Aorta (tissue), 5 donors: ENCODE results near the gene NFATC1. TPM values are rescaled to one million over a fixed set of nuclear protein-coding genes. Genes with fewer than 3 reads are reported as not detected.
A peak's percentile ranks its signal among the peaks of the same experiment; 100 is the strongest.

ENCODE experiments used
- ATAC-seq: fragments of 200-7000 bp; cut with Tn5 transposase; one replicate; pipeline ENCODE4 v1.9.1; 2022; ENCODE audit warnings: moderate library complexity; ENCODE audit not compliant: low FRiP score
- DNase-seq, 2 donors: peaks; one replicate each; pipeline ENCODE4 v3.0.0-alpha.2; 2020
- H3K27ac ChIP-seq, 2 donors: one replicate each; pipeline ENCODE4 v1.5.1; 2013; ENCODE audit warnings: low read length in 2 of 2, mild to moderate bottlenecking in 2 of 2, moderate library complexity in 2 of 2, control low read depth in 1 of 2, inconsistent platforms in 1 of 2, low read depth in 1 of 2
- H3K27me3 ChIP-seq, 2 donors: one replicate each; pipeline ENCODE4 v1.6.1; 2013; ENCODE audit warnings: control low read depth in 1 of 2, low read length in 1 of 2, mild to moderate bottlenecking in 1 of 2, moderate library complexity in 1 of 2; ENCODE audit not compliant: insufficient read depth in 2 of 2, control insufficient read depth in 1 of 2
- H3K36me3 ChIP-seq, 2 donors: one replicate each; pipeline ENCODE4 v1.6.1; 2013; ENCODE audit warnings: control low read depth in 1 of 2, low read length in 1 of 2, mild to moderate bottlenecking in 1 of 2; ENCODE audit not compliant: insufficient read depth in 2 of 2, control insufficient read depth in 1 of 2
- H3K4me1 ChIP-seq, 2 donors: one replicate each; pipeline ENCODE4 v1.6.1; 2013; ENCODE audit warnings: low read length in 2 of 2, control low read depth in 1 of 2, mild to moderate bottlenecking in 1 of 2, moderate library complexity in 1 of 2; ENCODE audit not compliant: insufficient read depth in 2 of 2, control insufficient read depth in 1 of 2
- H3K4me3 ChIP-seq, 2 donors: one replicate each; pipeline ENCODE4 v1.5.1; 2013; ENCODE audit warnings: low read length in 2 of 2, control low read depth in 1 of 2, mild to moderate bottlenecking in 1 of 2
- H3K9me3 ChIP-seq: one replicate; pipeline ENCODE4 v1.6.1; 2013; ENCODE audit warnings: mild to moderate bottlenecking, low read length; ENCODE audit not compliant: control insufficient read depth
- WGBS, 2 donors: extraction: QIAGEN DNeasy Blood & Tissue Kit; methylation state at CpG; one replicate each; pipeline ENCODE4 v1.1.7; 2013; 5-methylcytosine and 5-hydroxymethylcytosine counted together
- intact Hi-C, 2 donors: fragments of 100-400 bp; cut with DNase I; formaldehyde crosslinking; loops; one replicate each; pipeline versions ENCODE4 v1.14.2 to v1.15.0; 2022
- polyA plus RNA-seq, 2 donors: library from polyadenylated mRNA; stranded (reverse); fragments of 200-250 nt; gene quantifications; one replicate each; pipeline ENCODE4 v1.2.3, GENCODE V29; 2013
- total RNA-seq, 2 donors: library from RNA; stranded (reverse); fragmentation: NEBNext Ultra II Directional; extraction: Animal tissue kit (Norgen Biotek cat#: 25700); gene quantifications; one replicate each; pipeline ENCODE4 v1.2.1, GENCODE V29; 2021
- donor health status: healthy with polysubstance abuse.
- donor health status: Bipolar disorder and iron deficiency.
- donor health status: DM: no; HTN: no; CAD: no.
- donor health status: DM: no; HTN: no; CAD: no.
- donor health status: DM: yes; HTN: yes; CAD: no.

The NFATC1 gene
- total and polyA plus RNA-seq, 4 donors = 2.0 to 39.2 (median 22.2) TPM

DNA sequence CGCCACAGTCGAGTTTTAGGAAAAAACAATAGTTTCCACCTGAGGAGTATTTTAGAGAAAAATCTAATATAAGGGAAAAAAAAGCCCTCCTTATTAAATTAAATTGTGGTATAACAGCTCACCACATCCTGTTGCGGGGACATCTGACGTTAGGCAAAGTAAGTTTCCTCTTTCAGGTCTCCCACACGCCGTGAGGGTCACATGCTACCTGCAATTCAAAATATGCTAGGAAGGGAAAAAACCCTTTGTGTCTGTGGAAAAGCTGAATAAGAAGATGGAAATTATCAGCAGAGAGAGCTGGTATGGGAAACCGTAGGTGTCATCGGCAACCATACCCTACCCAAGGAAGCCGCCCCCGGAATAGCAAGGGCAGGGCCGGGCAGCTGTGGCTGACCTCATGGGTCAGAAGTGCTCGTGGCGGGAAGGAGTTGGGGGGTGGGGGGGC, 128.0 kb downstream of the NFATC1 start:
- ATAC-seq (no peak), DNase-seq (peak in 1 of 2 donors; percentile 48)
- intact Hi-C loops = no loop called here
- Histone ChIP-seq H3K36me3 (no peaks in the 10 kb centered on the region), H3K27me3 (no peaks in the 10 kb centered on the region), H3K27ac (no peak overlapping the region), H3K4me3 (no peak overlapping the region), H3K9me3 (no peaks in the 10 kb centered on the region), H3K4me1 (no peaks in the 10 kb centered on the region)
- 94 to 96% methylated on average over 13 of the region's 13 CpGs for WGBS, 2 donors

DNA sequence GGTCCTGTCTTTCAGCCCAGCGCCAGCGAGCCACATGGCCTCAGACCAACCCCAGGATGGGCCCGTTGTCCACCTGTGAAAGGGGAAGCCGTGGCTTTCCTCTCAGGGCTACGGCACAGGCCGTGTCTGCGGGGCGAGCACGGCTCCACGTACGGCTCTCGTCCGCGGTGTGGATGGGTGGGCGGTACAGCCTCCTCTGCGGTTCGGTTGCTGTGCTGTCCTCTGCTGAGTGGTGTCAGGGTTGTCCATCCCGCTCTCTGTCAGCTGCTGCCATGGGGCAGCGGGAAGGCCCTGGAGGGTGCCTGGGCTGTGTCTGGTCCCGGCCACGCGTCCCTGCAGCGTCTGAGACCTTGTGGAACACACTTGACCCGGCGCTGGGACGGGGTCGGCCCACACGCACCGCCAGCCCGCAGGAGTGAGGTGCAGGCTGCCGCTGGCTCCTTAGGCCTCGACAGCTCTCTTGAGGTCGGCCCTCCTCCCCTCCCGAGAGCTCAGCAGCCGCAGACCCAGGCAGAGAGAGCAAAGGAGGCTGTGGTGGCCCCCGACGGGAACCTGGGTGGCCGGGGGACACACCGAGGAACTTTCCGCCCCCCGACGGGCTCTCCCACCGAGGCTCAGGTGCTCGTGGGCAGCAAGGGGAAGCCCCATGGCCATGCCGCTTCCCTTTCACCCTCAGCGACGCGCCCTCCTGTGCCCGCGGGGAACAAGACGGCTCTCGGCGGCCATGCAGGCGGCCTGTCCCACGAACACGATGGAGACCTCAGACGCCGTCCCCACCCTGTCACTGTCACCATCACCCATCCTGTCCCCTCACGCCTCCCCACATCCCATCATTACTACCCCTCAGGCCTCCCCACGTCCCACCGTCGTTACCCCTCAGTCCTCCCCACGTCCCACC, 128.7 kb downstream of the NFATC1 start:
- no peaks in the 10 kb centered on the region for H3K36me3 ChIP-seq
- no peak overlapping the region for H3K4me3 ChIP-seq
- intact Hi-C loops = loop anchor here (5.0 kb wide), 2 partner anchors 63 to 118 kb away; no protein-coding TSS in a partner anchor
- no peak overlapping the region for H3K27ac ChIP-seq
- DNase-seq (peak; percentile 47 to 77), ATAC-seq (peak; percentile 15)
- H3K9me3 ChIP-seq = no peaks in the 10 kb centered on the region
- no peaks in the 10 kb centered on the region for H3K4me1 ChIP-seq
- no peaks in the 10 kb centered on the region for H3K27me3 ChIP-seq
- WGBS, 2 donors = 95 to 97% methylated on average over 60 to 63 of the region's 63 CpGs

DNA sequence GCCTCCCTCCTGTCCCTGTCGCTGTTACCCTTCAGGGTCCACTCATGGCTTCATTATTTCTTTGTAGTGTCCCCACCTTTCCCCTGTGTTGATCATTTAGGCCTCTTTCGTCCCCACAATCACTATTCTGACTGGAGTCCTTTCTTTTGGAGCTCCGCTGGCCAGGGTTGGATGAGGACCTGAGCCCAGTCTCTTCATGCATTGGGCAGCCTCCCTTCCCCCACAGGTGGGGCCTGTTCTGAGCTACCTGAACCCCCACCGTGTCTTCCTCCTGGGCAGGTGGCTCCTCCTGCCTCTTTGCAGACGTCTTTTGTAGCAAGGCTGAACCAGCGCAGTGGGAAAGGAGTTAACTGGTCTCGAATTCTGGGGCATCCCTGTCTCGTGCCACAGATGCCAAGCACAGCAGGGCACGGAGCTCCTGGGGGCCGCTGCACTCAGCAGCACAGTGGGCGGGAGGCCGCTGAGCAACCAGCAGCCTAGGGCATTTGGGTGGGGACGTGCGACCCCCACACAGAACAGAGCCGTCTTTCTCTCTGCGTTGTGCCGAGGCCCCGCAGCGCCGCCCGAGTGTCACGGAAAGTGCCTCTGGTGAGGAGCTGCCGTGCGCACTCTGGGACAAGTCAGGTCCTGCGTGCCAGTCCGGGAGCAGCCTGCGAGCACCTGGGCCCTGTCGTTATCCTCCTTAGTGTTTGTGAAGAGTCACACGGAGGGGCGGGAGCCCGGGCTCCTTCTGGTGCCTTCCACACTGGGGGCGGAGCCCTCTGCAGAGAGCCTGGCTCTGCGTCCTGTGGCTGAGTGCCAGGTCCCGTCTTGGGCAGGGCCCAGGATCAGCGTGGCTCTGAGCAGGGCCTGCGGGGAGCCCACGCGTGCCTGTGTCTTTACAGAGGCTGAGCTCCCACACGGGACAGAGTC, 130.1 kb downstream of the NFATC1 start:
- Histone ChIP-seq H3K4me1 (no peaks in the 10 kb centered on the region), H3K27me3 (no peaks in the 10 kb centered on the region), H3K4me3 (no peak overlapping the region), H3K9me3 (no peaks in the 10 kb centered on the region), H3K27ac (no peak overlapping the region), H3K36me3 (no peaks in the 10 kb centered on the region)
- 31 to 38% methylated on average over 39 of the region's 39 CpGs for WGBS, 2 donors
- intact Hi-C loops = loop anchor here (5.0 kb wide), 2 partner anchors 61 to 116 kb away; no protein-coding TSS in a partner anchor
- peak; percentile 84 to 91 for DNase-seq
- ATAC-seq = peak; percentile 81

DNA sequence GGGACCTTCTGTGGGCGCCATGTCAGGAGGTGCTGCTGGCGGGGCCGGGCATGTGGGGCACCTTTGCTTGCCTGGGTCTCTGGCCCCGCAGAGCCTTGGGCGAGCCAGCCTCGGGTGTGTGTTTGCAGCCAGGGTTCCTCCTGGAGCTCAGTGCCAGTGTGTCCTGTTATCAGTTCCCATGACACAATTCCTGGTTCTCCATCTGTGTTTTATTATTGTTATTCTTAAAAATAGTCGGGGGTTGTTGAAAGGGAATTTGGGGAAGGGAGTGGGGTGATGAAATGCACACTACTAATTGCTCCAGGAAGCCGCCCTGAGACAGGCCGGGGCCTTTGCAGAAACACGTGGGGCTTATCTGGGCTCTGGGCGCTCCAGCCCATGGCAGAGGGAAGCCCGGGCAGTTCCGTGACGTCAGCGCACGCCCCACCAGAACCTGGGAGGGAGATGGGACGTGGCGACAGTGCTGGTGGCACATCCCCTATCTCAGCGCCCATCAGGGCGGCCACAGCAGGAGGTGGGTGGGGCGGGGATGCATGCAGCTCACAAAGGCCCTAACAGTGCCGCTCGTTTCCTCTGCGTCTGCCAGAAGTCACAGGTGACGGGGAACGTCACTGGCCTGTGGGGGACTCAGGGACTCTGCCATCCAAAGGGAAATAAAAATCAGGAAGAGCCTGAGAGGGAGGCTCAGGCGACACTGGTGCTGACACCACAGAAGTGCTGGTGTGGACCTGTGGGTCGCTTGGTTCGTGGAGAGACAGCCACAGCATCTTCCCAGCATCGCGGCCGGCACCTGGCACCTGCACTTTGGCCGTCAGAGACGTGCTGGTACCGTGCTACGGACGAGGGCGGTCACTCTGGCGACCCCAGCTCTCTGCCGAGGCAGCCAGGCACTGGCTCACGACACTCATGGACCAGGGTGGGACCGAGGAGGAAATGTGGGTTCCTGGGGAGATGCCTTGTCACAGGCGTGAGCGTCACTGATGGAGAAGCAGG, 131.0 kb downstream of the NFATC1 start:
- ATAC-seq (peak; percentile 71), DNase-seq (peak; percentile 60 to 79)
- no peak overlapping the region for H3K4me3 ChIP-seq
- intact Hi-C loops = loop anchor here (1.0 to 5.0 kb wide), 3 partner anchors 61 to 147 kb away; no protein-coding TSS in a partner anchor
- WGBS, 2 donors = 64 to 65% methylated on average over 44 of the region's 44 CpGs
- no peaks in the 10 kb centered on the region for H3K9me3 ChIP-seq
- no peaks in the 10 kb centered on the region for H3K27me3 ChIP-seq
- no peaks in the 10 kb centered on the region for H3K36me3 ChIP-seq
- no peaks in the 10 kb centered on the region for H3K4me1 ChIP-seq
- H3K27ac ChIP-seq = no peak overlapping the region

DNA sequence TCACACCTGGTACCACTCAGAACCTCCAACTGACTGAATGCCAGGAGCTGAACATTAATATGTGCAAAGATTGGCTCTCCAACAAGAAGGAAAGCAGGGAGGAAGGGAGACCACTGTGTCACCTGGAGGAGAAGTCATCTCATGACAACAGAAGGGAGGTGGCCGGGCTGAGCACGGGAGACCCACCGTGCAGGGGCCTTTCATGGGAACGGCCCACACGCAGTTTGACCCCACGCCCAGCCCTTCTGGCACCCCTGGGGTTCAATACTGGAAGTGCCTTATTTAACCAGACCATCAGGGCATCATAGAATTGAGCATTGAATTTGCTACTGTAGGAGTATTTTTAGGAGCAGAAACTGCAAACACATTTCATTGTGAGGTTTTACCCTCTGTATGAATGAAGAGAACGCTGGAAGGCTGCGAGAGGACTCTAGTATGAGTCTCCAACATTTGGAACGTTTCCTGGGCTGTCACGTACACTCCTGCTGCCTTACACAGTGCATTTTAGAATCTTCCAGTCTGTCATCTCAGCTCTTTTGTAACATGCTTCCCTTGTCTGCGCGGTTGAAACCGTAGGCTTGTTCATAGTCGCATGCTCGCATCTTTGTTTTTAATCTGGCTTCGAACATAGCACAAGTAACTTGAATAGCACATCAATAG, 132.1 kb downstream of the NFATC1 start:
- ATAC-seq (no peak), DNase-seq (peak; percentile 12 to 65)
- Histone ChIP-seq H3K27me3 (no peaks in the 10 kb centered on the region), H3K9me3 (no peaks in the 10 kb centered on the region), H3K4me1 (no peaks in the 10 kb centered on the region), H3K27ac (no peak overlapping the region), H3K36me3 (no peaks in the 10 kb centered on the region), H3K4me3 (no peak overlapping the region)
- 95 to 96% methylated on average over 16 of the region's 16 CpGs for WGBS, 2 donors
- intact Hi-C loops = loop anchor here (1.0 to 5.0 kb wide), 4 partner anchors 60 to 149 kb away; no protein-coding TSS in a partner anchor

DNA sequence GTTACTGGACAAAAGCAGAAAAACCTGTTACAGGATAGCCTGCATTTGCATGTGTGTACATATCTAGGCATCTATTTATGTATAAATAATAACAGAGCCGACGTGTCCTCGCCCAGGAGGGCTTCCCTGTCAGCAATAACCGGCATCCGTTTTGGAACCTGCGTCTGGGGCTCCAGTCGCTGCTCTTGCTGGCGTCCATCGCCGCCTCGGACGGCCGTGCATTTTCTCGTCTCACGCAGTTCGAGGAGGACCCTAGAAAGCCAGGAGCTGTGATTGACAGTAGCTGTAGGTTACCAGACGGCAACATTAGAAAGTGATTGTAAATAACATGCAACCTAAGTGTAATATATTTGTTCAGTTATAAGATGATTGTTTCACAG, 132.6 kb downstream of the NFATC1 start:
- 93% methylated on average over 17 of the region's 17 CpGs for WGBS, 2 donors
- Histone ChIP-seq H3K9me3 (no peaks in the 10 kb centered on the region), H3K27me3 (no peaks in the 10 kb centered on the region), H3K36me3 (no peaks in the 10 kb centered on the region), H3K4me3 (no peak overlapping the region), H3K27ac (no peak overlapping the region), H3K4me1 (no peaks in the 10 kb centered on the region)
- intact Hi-C loops = loop anchor here (2.0 to 5.0 kb wide), 3 partner anchors 59 to 150 kb away; no protein-coding TSS in a partner anchor
- no peak for ATAC-seq
- DNase-seq = peak; percentile 26 to 77

DNA sequence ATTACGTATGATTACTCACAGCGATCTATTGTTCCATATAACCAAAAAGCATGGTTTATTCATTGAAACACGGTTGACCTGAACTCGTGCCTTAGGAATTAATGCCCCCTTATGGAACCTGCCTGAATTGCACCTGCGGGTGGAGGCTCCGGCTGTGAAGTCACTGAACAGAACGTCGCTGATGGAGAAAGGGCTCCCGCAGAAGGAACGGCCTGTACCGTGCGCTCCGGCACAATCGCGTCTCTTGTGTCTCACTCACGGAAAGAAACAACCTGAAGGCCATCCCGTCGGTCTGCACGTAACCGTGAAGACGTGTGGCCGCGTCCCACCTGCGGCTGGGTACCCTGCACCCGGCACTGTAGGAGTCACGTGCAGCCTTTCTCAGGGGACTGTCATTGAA, 133.1 kb downstream of the NFATC1 start:
- no peak overlapping the region for H3K27ac ChIP-seq
- peak; percentile 44 for ATAC-seq
- DNase-seq = peak; percentile 60 to 81
- intact Hi-C loops = loop anchor here (2.0 to 5.0 kb wide), 3 partner anchors 58 to 150 kb away; no protein-coding TSS in a partner anchor
- WGBS, 2 donors = 59 to 62% methylated on average over 26 of the region's 26 CpGs
- no peaks in the 10 kb centered on the region for H3K4me1 ChIP-seq
- H3K27me3 ChIP-seq = no peaks in the 10 kb centered on the region
- H3K36me3 ChIP-seq = no peaks in the 10 kb centered on the region
- H3K9me3 ChIP-seq = no peaks in the 10 kb centered on the region
- H3K4me3 ChIP-seq = no peak overlapping the region
